ENCODE measurements around the gene RNF167.
A peak's percentile ranks its signal among the peaks of the same experiment; 100 is the strongest.

Gene RNF167

GRCh38 chr17:4938069-4938491, 2.0 kb upstream of the RNF167 start:
- FAIRE-seq: no peak
- DNase-seq (ENCODE audit: low spot score): no peak

- no peak for FAIRE-seq
- no peak for DNase-seq (ENCODE audit: low spot score)
Observed at GRCh38 chr17:4938688-4939545, 1.2 kb upstream of the RNF167 start.

- FAIRE-seq: no peak
Observed at GRCh38 chr17:4939546-4939795, 597 bp upstream of the RNF167 start.

GRCh38 chr17:4940555-4941318, 669 bp downstream of the RNF167 start:
- FAIRE-seq (no peak), DNase-seq (ENCODE audit: low spot score) (peak; percentile 76)

More at GRCh38 chr17:4939546-4939795, 597 bp upstream of the RNF167 start:
- DNase-seq (ENCODE audit: low spot score): no peak

GRCh38 chr17:4941319-4941610, 1.2 kb downstream of the RNF167 start:
- no peak for FAIRE-seq
- no peak for DNase-seq (ENCODE audit: low spot score)

GRCh38 chr17:4942760-4943508, 2.9 kb downstream of the RNF167 start:
- no peak for DNase-seq (ENCODE audit: low spot score)
- no peak for FAIRE-seq

GRCh38 chr17:4944163-4944553, 4.1 kb downstream of the RNF167 start:
- FAIRE-seq (no peak), DNase-seq (ENCODE audit: low spot score) (no peak)

GRCh38 chr17:4944554-4945175, 4.6 kb downstream of the RNF167 start:
- FAIRE-seq (no peak), DNase-seq (ENCODE audit: low spot score) (no peak)

GRCh38 chr17:4945176-4945943, 5.3 kb downstream of the RNF167 start:
- FAIRE-seq (no peak), DNase-seq (ENCODE audit: low spot score) (peak; percentile 78)

- DNase-seq (ENCODE audit: low spot score) (no peak), FAIRE-seq (no peak)
Observed at GRCh38 chr17:4945944-4946280, 5.8 kb downstream of the RNF167 start.

- FAIRE-seq (no peak), DNase-seq (ENCODE audit: low spot score) (no peak)
Observed at GRCh38 chr17:4946312-4946976, 6.4 kb downstream of the RNF167 start.

- DNase-seq (ENCODE audit: low spot score) (no peak), FAIRE-seq (no peak)
Observed at GRCh38 chr17:4947010-4947410, 6.9 kb downstream of the RNF167 start.

GRCh38 chr17:4947411-4948165, 7.5 kb downstream of the RNF167 start:
- no peak for FAIRE-seq
- peak; percentile 50 for DNase-seq (ENCODE audit: low spot score)

GRCh38 chr17:4948166-4948930, 8.3 kb downstream of the RNF167 start, which contains the start of gene PFN1:
PFN1 (minus strand) TSS chr17:4948530; CDS start chr17:4948394, 136 bp downstream.
- no peak for FAIRE-seq

GRCh38 chr17:4948931-4949320, 8.9 kb downstream of the RNF167 start:
- FAIRE-seq (no peak), DNase-seq (ENCODE audit: low spot score) (peak; percentile 85)

More at GRCh38 chr17:4948166-4948930, 8.3 kb downstream of the RNF167 start, which contains the start of gene PFN1:
- peak; percentile 75 for DNase-seq (ENCODE audit: low spot score)

- no peak for FAIRE-seq
- DNase-seq (ENCODE audit: low spot score): peak; percentile 70
Observed at GRCh38 chr17:4949321-4950074, 9.4 kb downstream of the RNF167 start.

- no peak for FAIRE-seq
- no peak for DNase-seq (ENCODE audit: low spot score)
Observed at GRCh38 chr17:4950075-4950745, 10.1 kb downstream of the RNF167 start.

- no peak for DNase-seq (ENCODE audit: low spot score)
Observed at GRCh38 chr17:4950746-4951204, 10.7 kb downstream of the RNF167 start, which contains the start of gene ENO3. ENO3 (plus strand) TSS chr17:4951119; CDS start chr17:4951830, 711 bp downstream.

More at GRCh38 chr17:4950746-4951204, 10.7 kb downstream of the RNF167 start, which contains the start of gene ENO3:
- FAIRE-seq: no peak
